ENCODE results near the gene TPRX1. TPM values are rescaled to one million over a fixed set of nuclear protein-coding genes. Genes with fewer than 3 reads are reported as not detected.
"Not testable (repeated sequence)": the region's sequence is repeated elsewhere in the genome, so short reads cannot be mapped to it uniquely, and the experiment has no call there.

TPRX1 gene
- not detected in 2 replicates for total RNA-seq (2014; rRNA removed)
- not detected for polyA plus RNA-seq (2012)

- not testable (repeated sequence) for DNase-seq (ENCODE audit: low read depth)
These were observed at the start of gene TPRX1 for GRCh38 chr19:47804451-47804850. Gene TPRX1 (minus strand): TSS chr19:47804551. CDS start chr19:47804539, 12 bp downstream.

- no peak for DNase-seq (ENCODE audit: low read depth)
These were observed 48.7 kb upstream of the TPRX1 start for GRCh38 chr19:47853003-47853402.

GRCh38 chr19:47848823-47849473 is 44.6 kb upstream of the TPRX1 start:
- DNase-seq (ENCODE audit: low read depth): no peak

- DNase-seq (ENCODE audit: low read depth): no peak
These were observed 44.1 kb upstream of the TPRX1 start for GRCh38 chr19:47848425-47848822.

GRCh38 chr19:47842941-47843340 is 38.6 kb upstream of the TPRX1 start:
- no peak for DNase-seq (ENCODE audit: low read depth)

- DNase-seq (ENCODE audit: low read depth): no peak
These were observed 35.6 kb upstream of the TPRX1 start for GRCh38 chr19:47839913-47840312.

GRCh38 chr19:47839411-47839810 is 35.1 kb upstream of the TPRX1 start:
- DNase-seq (ENCODE audit: low read depth): no peak

GRCh38 chr19:47836038-47836437 is 31.7 kb upstream of the TPRX1 start:
- DNase-seq (ENCODE audit: low read depth): no peak

GRCh38 chr19:47832723-47833122 is 28.4 kb upstream of the TPRX1 start:
- DNase-seq (ENCODE audit: low read depth): no peak

- DNase-seq (ENCODE audit: low read depth): no peak
These were observed 22.4 kb upstream of the TPRX1 start for GRCh38 chr19:47826800-47827199.

- DNase-seq (ENCODE audit: low read depth): no peak
These were observed 20.0 kb upstream of the TPRX1 start for GRCh38 chr19:47824396-47824795.

GRCh38 chr19:47821460-47822020 is 17.2 kb upstream of the TPRX1 start, which contains the start of gene CRX:
Gene CRX (plus strand): TSS chr19:47821937. CDS start chr19:47834444, 12,507 bp downstream.
- DNase-seq (ENCODE audit: low read depth): no peak

GRCh38 chr19:47820410-47820809 is 16.1 kb upstream of the TPRX1 start:
- DNase-seq (ENCODE audit: low read depth): peak; percentile 5

- DNase-seq (ENCODE audit: low read depth): no peak
These were observed 15.5 kb upstream of the TPRX1 start for GRCh38 chr19:47819858-47820257.

- not testable (repeated sequence) for DNase-seq (ENCODE audit: low read depth)
These were observed 13.9 kb upstream of the TPRX1 start for GRCh38 chr19:47818221-47818620.

GRCh38 chr19:47816270-47816669 is 11.9 kb upstream of the TPRX1 start:
- DNase-seq (ENCODE audit: low read depth): not testable (repeated sequence)

GRCh38 chr19:47813995-47814328 is 9.6 kb upstream of the TPRX1 start:
- no peak for DNase-seq (ENCODE audit: low read depth)

GRCh38 chr19:47813304-47813994 is 9.1 kb upstream of the TPRX1 start:
- peak; percentile 46 for DNase-seq (ENCODE audit: low read depth)

GRCh38 chr19:47806435-47806834 is 2.1 kb upstream of the TPRX1 start:
- DNase-seq (ENCODE audit: low read depth): no peak

- DNase-seq (ENCODE audit: low read depth): no peak
These were observed 962 bp upstream of the TPRX1 start for GRCh38 chr19:47805313-47805712.

- DNase-seq (ENCODE audit: low read depth): not testable (repeated sequence)
These were observed 680 bp downstream of the TPRX1 start for GRCh38 chr19:47803671-47804070.

GRCh38 chr19:47803148-47803547 is 1.2 kb downstream of the TPRX1 start:
- DNase-seq (ENCODE audit: low read depth): not testable (repeated sequence)

GRCh38 chr19:47802521-47803043 is 1.8 kb downstream of the TPRX1 start:
- no peak for DNase-seq (ENCODE audit: low read depth)

All from LHCN-M2 (cell line).